Measurements from ENCODE around the gene KRTAP10-4.

GRCh38 chr21:44579833-44580144 is 6.3 kb downstream of the KRTAP10-4 start:
- TF ChIP-seq CTCF (conservative IDR thresholded peaks at IDR 0.05) = no peak
- TF ChIP-seq ZFX (IDR thresholded peaks at IDR 0.05) = no peak
